ENCODE results near the gene RBMS3.

DNA sequence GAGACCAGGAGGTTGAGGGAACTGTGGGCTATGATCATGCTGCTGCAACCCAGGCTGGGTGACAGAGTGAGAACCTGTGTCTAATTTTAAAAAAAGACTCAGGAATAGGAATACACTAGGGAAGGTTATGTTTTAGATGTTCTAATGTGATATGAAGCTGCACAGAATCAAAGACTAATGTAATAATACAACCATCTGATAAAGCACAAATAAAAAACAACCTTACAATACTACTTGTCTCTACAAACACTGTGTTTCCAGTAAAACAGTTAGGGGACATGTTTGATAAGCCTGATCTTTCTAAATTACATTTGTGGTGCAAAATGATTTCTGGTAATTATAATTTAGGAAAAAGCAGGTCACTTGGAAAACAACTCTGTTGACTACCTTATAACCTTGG is 56.7 kb downstream of the RBMS3 start:
- TF ChIP-seq EZH2phosphoT487 (IDR thresholded peaks at IDR 0.05; ENCODE audit: low read depth, severe bottlenecking, unreplicated experiment), result no peak
- TF ChIP-seq, protein P1, sequence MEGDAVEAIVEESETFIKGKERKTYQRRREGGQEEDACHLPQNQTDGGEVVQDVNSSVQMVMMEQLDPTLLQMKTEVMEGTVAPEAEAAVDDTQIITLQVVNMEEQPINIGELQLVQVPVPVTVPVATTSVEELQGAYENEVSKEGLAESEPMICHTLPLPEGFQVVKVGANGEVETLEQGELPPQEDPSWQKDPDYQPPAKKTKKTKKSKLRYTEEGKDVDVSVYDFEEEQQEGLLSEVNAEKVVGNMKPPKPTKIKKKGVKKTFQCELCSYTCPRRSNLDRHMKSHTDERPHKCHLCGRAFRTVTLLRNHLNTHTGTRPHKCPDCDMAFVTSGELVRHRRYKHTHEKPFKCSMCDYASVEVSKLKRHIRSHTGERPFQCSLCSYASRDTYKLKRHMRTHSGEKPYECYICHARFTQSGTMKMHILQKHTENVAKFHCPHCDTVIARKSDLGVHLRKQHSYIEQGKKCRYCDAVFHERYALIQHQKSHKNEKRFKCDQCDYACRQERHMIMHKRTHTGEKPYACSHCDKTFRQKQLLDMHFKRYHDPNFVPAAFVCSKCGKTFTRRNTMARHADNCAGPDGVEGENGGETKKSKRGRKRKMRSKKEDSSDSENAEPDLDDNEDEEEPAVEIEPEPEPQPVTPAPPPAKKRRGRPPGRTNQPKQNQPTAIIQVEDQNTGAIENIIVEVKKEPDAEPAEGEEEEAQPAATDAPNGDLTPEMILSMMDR (IDR thresholded peaks at IDR 0.05; ENCODE audit: poor library complexity), result no peak

Data from hepatocyte (in vitro differentiated cells).